HG03196 (cell line): ENCODE results near the gene FAM3C.

Source experiments
- ATAC-seq: cut with Tn5 transposase; IDR thresholded peaks from one replicate; pipeline ENCODE4 v1.9.1; 2021; ENCODE audit not compliant: unreplicated experiment

Gene FAM3C

GRCh38 chr7:121383235-121383910 is 12.7 kb downstream of the FAM3C start:
- ATAC-seq: no peak

- no peak for ATAC-seq
Measured at GRCh38 chr7:121382473-121382872, 13.6 kb downstream of the FAM3C start.

- no peak for ATAC-seq
Measured at GRCh38 chr7:121379930-121380329, 16.2 kb downstream of the FAM3C start.

GRCh38 chr7:121376979-121377378 is 19.1 kb downstream of the FAM3C start:
- ATAC-seq: no peak

- ATAC-seq: no peak
Measured at GRCh38 chr7:121373177-121373576, 22.9 kb downstream of the FAM3C start.

GRCh38 chr7:121372376-121373010 is 23.6 kb downstream of the FAM3C start:
- ATAC-seq: peak; percentile 84

- no peak for ATAC-seq
Measured at GRCh38 chr7:121371883-121372282, 24.2 kb downstream of the FAM3C start.

GRCh38 chr7:121371367-121371766 is 24.7 kb downstream of the FAM3C start:
- no peak for ATAC-seq

GRCh38 chr7:121369462-121369861 is 26.6 kb downstream of the FAM3C start:
- ATAC-seq: peak; percentile 42

GRCh38 chr7:121366852-121367431 is 29.2 kb downstream of the FAM3C start:
- ATAC-seq: no peak

GRCh38 chr7:121360564-121360963 is 35.5 kb downstream of the FAM3C start:
- no peak for ATAC-seq

GRCh38 chr7:121355574-121355973 is 40.5 kb downstream of the FAM3C start:
- ATAC-seq: no peak

GRCh38 chr7:121352323-121352722 is 43.8 kb downstream of the FAM3C start:
- no peak for ATAC-seq

GRCh38 chr7:121351682-121352081 is 44.4 kb downstream of the FAM3C start:
- ATAC-seq: no peak

GRCh38 chr7:121344497-121344896 is 51.6 kb downstream of the FAM3C start:
- ATAC-seq: no peak

- ATAC-seq: no peak
Measured at GRCh38 chr7:121344093-121344492, 52.0 kb downstream of the FAM3C start.

- ATAC-seq: no peak
Measured at GRCh38 chr7:121343302-121343701, 52.8 kb downstream of the FAM3C start.

- no peak for ATAC-seq
Measured at GRCh38 chr7:121342631-121343030, 53.5 kb downstream of the FAM3C start.

- ATAC-seq: no peak
Measured at GRCh38 chr7:121341933-121342332, 54.2 kb downstream of the FAM3C start.

- no peak for ATAC-seq
Measured at GRCh38 chr7:121339082-121339481, 57.0 kb downstream of the FAM3C start.

GRCh38 chr7:121337398-121337797 is 58.7 kb downstream of the FAM3C start:
- no peak for ATAC-seq

GRCh38 chr7:121336579-121336978 is 59.5 kb downstream of the FAM3C start:
- no peak for ATAC-seq
